SKM-1 (cell line): Measurements from ENCODE around the gene STN1.

Source experiments
- DNase-seq: peaks from one replicate; lab custom pipeline; 2025; ENCODE audit not compliant: unreplicated experiment; lab: John Stamatoyannopoulos, UW

STN1 gene

DNA sequence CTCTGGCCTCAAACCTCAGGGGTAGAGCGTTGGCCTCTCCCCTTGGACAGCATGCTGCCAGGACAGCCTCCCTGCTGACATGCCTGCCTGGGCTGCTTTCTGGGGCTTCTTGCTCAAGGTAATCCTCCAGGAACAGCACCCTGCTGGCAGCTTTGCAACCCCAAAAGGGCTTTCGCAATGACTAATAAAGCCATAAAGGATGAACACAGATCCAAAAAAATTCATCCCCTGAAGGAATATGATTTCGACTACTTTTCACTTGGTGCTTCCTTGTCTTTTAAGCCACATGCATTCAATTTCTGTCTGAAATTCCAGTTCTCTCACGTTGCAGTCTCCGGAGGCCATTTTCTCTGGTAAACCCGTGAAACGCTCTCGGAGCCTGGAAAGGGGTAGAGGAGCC lies 47.5 kb downstream of the STN1 start:
- DNase-seq = no peak

DNA sequence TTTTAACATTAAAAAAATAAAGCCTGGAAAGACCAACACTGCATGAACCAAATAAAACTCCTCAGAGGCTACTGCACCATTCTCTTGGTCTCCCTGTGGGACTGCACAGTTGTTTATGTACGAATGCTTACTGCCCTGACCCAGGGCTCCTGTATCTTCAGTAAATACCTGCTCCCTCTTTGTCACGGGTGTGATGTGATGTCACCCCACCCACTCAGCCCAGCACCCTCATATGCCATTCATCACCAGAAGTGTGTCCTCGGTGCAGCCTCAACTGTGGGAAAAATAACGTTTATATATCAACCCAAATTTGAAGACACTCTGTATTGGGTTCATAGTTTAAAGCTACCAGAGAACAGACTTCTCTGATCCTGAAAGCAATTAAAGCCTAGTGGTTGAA lies 48.6 kb downstream of the STN1 start:
- DNase-seq = no peak

DNA sequence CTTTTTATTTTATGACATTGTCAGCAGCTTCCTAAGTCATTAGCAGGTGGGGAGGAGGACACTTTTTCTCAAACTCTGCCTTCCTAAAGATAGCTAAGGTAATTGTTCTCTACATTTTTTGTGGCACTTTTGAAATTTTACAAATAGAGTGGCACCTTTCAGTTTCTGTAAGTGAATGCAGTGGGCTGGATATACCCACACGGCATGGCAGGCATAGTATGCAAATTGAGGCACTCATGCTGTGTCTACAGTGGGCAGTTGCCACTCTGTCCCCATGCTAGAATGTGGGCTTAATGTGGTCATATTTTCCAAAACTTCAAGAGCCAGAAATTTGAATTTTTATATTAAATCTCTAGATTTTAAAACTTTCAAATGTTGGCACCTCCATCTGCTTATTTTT lies 49.8 kb downstream of the STN1 start:
- no peak for DNase-seq

DNA sequence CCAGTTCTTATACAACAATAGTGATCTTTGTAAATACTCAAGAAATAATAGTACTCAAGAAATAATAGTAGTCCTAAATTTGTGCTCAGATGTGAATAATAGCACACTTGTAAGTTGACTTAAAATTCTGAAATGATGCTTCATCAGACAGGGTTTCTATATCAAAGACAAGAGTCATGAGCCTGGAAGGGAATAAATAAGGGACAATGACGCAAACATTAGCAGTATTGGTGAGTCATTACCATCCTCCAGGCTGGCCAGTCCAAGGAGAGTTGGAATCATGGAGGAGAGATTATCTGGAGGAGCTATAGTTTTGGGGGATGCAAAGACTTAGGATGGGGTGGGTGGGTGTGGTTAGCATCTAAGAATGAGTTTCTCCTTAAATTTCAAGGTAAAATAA lies 56.5 kb downstream of the STN1 start:
- no peak for DNase-seq

DNA sequence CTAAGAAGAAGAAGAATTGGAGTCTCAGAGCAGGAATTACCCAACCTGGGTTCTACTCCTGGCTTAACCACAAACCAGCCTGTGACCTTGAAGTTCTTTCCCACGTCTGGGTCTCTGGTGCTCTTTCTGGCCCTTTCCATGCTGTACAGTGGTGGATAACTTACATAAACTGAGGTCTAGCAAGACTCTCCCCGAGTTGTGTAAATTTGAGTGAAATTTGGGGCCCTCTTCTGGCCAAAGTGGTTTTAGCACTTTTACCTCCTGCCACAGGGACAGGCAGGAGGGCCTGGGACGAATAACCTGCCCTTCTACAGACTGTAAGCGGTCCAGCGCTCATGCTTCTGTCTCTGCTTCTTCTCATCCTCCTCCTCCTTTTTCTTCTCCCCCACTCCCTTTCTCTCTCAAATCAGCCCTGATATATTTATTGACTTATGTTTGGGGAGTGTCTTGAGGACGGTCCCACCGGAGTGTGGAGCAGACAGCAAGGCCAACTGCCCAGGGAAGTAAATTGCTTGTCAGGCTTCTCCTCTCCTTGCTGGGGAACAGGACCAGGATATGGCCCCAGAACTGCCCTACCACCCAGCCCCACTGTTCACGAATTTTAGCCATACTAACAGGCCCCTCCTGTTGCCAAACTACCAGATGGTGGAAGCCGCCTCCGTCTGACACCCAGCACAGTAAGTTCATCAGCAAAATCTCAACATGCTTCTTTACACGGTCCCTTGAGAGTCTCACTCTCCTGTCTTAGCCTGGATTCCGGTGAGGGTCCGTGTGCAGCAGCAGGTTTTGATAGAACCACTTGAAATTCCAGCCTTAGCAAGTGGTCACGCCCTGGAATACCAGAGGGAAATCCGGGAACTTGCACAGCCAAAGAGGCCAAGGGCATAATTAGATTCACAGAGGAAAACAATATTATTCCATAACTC lies 58.6 kb downstream of the STN1 start:
- peak; percentile 69 for DNase-seq

DNA sequence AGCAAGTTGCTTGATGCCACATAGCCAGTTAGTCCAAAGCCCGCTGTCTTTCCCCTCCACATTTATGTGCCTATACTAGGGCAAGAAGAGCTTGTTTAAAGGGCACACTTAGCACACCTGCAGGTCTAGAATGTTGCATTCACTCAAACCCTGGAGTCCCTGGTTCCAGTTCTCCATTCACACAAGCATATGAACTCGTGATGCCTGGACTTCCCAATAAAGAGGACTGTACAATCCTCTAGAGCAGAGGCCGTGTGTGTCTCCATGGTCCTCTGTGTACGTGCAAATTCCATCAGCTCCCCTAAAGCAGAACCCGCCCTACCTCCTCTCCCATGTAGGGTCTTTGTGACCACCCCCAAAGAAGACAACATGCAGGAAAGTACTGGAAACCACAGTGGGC lies 59.6 kb downstream of the STN1 start:
- DNase-seq = no peak

DNA sequence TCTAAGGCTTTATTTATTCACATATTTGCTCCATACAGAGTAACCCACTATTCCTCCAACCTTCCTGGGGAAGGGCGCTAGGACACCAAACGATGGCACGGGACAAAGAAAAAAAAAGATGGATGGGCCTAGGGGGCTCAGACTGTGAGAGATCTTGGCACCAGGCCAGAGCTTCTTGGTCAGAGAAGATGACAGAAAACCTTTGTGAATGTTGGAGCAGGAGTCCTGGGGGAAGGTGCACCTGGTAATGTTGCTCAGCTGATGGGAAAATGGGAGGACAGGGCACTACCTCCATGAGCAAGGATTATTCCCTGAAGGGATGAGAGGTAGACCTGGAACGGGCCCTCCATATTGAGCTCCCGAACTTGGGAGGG lies 61.2 kb downstream of the STN1 start:
- no peak for DNase-seq

DNA sequence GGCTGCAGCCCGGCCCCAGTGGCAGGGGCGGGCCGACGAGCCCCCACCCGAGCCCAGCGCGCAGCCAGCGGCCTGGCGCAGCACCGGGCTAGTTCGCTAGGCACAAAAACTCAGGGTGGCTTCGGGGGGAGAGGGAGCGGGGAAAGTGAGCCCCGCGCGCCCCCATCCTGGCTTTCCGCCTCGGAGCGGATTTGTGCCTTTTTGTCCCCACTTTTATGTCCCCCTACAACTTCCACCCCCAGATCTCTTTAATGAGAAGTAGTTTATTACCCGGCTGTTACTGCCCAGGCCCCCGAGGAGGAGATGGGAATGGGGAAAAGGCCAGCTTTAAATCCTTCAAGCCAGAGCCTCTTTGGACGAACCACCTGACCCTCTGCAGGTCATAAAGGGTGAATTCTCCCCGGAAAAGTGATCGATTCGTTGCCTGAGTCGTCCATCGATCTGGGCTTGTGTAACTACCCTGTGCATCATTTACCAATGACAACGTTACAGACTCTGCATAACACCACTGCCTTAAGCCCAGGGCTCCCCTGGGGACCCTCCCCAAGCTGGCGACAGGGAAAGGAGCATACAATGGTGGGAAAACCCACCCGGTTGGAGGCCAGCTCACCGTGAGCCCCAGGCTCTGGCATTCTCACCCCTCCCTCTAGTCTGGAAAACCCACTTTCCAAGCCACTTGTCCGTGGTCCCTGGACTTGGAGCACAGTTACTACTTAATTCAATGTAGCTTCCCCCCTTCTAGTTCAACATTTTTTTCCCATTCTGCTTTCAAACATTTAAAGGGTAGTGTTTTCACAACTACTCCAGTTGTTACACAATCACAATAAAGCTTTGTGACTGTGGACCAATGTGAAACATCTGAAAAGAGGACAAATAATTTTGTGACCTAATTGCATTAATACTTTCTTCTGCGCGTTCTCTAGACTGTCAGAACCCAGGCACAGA lies 61.9 kb downstream of the STN1 start:
- no peak for DNase-seq

DNA sequence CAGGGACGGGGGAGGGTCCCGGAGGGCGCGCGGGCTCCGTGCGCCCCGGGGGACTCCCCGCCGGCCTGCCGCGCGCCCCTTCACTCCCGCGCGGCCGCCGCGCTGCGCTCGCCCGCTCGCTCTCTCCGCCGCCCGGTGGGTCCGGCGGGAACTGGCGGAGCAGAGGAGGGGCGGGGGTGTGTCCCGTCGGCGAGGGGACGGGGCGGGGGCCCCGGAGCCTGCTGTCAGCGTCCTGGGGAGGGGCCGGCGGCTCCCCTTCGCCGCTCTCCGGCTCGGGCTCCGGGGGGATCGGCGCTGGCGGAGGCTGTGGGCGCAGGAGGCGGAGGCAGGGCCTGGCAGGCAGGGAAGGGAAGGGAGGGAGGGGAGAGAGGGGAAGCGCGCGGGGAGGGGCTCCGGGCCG lies 62.6 kb downstream of the STN1 start, which contains the start of gene SH3PXD2A:
Gene SH3PXD2A, minus strand, starts transcription at position 153 of the 400 bp plus-strand sequence. CDS start 310 bp downstream, outside the sequence.
- no peak for DNase-seq

DNA sequence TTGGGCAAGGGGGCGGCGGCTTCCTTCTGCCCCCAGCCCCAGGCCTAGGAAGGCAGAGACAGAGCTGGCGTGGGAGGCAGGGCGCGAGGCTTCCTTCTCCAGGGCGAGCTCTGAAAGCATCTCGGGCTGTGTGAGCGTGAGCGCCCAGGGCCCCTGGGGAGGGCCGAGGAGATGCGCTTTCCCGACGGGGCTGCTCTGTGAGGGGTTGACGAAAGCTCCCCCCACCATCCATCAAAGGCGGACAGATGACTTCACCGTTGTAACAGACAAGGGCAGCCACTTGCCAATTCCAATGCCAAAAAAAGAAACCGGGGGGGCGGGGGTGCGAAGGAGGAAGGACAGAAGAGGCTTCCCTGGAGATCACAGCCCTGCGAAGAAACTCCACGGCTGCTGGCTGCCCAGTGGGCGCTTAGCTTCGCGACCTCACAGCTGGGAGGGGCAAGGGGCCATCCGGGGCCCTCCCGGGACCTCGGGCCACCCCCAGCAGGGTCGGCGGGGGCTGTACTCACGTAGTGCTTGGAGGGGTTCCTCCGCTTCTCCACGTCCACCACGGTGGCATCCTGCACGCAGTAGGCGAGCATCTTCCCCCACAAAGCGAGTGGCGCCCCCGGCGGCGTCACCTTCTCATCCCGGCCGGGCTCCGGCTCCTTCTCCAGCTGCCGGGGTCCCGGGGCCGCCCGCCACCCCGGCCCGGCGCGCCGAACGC lies 63.1 kb downstream of the STN1 start:
- no peak for DNase-seq

DNA sequence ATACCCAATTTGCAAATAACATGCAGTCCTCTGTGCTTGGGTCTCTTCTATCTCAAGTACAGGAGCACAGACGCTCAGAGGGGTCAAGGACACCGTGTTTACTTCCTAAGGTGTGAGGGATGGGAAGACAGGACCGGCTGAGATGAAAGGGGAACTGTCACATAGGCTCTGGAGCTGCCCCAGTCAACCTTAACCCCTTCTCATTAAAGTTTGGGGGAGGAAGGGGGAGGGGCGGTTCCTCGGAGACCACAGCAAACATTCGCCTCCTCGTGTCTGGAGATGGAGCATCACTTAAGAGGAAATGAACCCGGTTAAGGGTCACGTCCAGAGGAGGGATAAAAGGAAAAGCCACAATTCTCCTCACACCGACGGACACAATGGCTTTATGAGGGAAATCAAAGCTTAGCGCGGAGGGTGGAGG lies 63.7 kb downstream of the STN1 start:
- no peak for DNase-seq

DNA sequence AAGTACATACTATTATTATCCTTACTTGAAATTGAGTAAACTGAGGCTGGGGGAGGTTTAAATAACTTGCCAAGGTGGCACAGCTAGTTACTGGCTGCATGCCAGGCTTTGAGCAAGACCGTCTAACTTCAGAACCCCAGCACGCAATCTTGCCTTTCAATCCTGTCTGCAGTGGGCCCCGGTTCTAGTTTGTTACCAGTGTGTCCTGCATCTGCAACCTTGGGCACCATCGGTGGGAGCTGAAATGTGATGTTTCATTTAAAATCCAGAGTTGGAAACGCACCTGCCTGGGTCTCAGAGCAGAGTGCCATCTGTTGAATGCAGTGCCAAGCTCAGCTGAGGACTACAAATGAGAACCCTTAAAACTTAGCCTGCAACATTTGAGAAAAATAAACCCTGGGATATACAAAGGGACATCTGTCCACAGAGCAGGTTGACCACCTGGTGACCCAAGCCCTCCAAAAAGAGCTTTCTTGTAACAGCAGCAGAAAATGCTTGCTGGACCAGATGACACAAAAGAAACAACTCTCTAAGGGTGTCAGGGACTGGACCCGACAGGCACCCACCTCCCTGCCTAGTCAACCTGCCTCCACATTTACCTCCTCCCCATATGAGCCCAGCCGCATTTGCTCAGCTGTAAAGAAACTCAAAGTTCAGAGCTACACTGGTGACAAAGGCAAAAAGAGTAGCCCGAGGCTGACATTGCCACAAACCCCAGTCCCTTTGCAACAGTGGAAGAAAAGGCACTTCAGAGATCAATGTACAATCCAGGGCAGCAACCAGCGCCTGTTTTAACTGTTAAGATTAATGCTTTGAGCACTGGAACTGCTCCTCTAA lies 64.3 kb downstream of the STN1 start:
- no peak for DNase-seq

DNA sequence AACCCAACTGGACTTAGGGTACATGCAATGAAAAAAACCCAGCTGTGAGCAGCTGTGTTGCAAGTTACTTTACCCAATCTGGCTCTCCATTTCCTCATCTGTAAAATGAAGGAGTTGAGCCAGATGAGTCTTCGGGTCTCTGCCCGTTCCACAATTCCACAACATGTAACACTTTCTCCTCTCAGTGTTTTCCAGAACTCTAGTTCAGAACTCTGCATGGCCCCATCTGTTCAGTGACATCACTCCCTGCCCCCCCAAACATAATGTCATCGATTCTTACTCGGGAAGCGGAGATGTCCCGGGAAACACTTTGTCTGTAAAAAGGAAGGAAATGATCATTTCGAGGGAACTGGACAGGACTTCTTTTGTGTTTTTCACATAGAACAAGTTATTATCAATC lies 65.1 kb downstream of the STN1 start:
- no peak for DNase-seq

DNA sequence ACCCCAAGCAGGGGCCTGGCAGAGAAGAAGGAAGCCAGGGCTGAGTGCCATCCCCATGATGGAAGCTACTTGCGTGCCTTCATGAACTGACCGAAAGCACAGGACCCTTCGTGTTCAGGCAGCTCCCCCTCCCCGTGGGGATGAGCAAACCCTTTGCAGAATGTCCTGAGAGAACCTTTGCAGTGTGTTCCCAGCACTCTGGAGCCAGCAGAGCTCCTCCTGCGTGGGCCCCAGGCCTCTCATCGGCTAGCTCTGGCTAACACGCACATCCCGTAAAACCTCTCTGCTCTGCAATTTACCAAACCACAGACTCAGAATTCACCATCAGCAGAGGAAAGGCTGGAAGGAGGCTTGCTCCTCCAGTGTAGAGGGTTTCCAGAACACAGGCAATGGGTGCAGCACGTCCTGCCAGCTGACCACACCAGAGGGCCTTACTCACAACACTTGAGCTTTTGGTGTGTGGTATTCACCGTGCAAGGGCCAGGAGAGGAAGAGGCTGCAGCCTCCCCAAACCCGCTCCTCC lies 65.7 kb downstream of the STN1 start:
- no peak for DNase-seq

DNA sequence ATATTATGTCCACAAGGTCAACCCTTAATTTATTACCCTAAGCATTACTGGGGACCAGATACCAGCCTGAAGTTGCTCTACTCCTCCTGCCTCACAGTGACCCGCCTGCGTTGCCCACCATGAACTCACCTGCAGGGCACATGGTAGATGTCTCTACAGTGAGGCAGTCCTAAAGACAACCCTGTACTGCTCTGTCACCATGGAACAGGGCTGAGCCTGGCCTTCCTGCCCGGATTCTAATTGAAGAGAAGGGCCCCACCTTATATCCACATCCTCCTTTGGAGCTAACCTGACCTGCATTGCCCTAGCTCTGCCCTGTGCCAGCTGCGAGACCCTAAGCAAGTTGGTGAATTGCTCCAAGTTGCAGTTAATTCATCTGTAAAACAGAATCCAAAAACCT lies 66.7 kb downstream of the STN1 start:
- no peak for DNase-seq

DNA sequence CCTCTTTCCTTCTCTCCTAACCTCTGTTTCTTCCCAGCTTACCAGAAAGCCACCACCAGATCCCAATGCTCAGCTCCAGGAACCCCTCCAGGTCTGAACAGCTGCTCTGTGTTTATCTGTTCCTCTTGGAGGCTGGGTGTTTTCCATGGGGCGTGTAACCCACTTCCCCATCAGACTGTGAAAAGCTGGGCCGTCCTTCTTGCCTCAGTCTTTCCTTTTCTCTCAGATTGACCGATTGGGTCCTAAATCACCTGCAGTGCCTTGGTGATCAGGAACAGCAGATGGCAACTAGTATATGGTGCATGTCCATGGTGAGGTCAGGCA lies 67.5 kb downstream of the STN1 start:
- no peak for DNase-seq

DNA sequence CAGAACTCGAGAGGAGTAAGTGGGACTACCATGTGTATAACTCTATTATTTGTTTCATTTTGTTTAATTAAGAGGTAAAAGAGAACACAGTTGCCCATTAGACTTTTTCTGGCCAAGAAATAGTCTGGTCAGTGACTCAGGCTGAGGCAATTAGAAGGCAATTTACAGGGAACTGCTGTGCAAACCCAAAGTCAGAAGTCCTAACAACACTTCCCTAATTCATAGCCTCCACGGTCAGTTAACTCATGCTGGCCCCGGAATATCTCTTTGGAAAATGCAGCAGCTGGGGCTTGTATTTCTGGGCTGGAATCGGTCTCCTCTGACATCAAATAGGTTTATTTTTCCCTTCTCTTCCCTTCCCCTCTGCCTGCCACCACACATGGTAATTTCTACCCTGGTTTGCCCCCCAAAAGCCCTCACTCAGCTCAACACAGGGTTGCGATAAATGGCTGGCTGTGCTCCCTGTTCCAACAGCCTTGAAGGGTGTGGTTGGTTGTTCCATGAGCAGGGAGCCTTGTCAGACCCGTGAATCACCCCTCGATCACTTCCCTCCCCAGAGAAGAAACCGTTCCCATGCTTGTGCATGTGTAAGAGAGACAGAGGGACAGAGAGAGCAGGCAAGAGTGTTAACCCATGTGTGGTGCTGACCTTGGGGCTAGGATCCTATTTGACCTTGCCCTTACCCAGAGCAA lies 68.0 kb downstream of the STN1 start:
- peak; percentile 49 for DNase-seq

DNA sequence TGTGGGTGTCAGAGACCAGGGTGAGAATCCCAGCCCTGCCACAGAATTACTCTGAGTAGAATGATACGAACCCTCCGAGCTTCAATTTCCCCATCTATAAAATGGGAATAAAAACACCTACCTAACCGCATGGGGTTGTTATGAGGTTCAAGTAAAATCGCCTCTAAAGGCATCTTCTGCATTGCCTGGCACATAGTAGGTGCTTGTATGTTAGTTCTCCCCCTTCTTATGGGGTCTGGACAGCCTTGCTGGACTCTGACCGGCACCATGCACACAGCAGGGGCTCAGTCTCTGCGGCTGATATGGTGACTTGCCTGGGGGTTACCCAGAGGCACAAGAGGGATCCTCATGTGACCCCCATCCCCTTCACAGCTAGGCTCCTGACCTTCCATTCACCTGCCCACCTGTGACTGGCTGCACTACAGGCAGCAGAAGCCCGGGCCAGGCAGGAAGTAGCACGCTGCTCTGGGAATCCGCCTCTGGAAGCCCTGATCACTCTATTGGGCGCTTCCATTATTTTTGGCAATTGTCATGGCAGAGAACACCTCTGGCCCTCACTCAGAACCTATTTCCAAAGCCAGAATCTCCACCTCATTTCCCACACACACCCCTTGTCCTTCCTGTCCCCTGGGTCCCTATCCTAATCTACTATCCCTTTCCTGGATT lies 68.6 kb downstream of the STN1 start:
- no peak for DNase-seq

DNA sequence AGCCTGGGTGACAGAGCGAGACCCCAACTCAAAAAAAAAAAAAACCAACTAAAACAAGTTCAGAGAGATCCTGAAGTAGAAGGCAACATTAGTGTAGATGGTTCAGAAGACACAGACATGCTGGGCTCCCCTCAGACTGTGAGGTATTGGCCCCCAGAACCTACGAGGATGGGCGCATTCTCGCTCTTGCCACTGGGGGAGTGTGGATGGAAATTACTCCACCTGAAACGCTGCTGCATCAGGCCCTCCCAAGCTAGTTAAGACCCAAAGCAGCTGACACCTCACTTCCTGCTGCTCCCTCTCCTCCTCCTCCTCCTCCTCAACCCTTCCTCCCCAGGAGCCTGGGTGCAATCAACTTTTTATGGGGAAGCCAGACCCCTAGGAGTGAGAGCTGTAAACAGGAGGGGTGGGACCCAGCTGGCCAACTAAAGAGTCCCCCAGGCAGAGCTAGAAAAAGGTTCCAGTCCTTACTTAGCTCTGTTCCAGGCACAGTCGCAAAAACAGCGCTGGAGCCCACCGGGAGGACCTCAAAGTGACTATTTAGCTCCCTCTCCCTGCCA lies 70.0 kb downstream of the STN1 start:
- no peak for DNase-seq
